NCI-H2107 treated with DMSO at 0.1 percent for 48 hours (cell line): ENCODE measurements around the gene RBM23.
"Not testable (repeated sequence)": the region's sequence is repeated elsewhere in the genome, so short reads cannot be mapped to it uniquely, and the experiment has no call there.

ENCODE experiments used
- DNase-seq: peaks from one replicate; lab custom pipeline; 2025; ENCODE audit not compliant: unreplicated experiment; lab: John Stamatoyannopoulos, UW

The RBM23 gene

GRCh38 chr14:22865424-22866405 lies 53.2 kb downstream of the RBM23 start:
- no peak for DNase-seq

- DNase-seq = no peak
These were observed 54.0 kb downstream of the RBM23 start for GRCh38 chr14:22864979-22865378.

GRCh38 chr14:22861651-22862050 lies 57.3 kb downstream of the RBM23 start:
- DNase-seq = no peak

- not testable (repeated sequence) for DNase-seq
These were observed 58.6 kb downstream of the RBM23 start for GRCh38 chr14:22860377-22860776.

- DNase-seq = no peak
These were observed 62.5 kb downstream of the RBM23 start for GRCh38 chr14:22856428-22856827.

GRCh38 chr14:22854963-22855724 lies 63.8 kb downstream of the RBM23 start:
- DNase-seq = no peak

- not testable (repeated sequence) for DNase-seq
These were observed 64.7 kb downstream of the RBM23 start for GRCh38 chr14:22854296-22854695.

- DNase-seq = peak; percentile 63
These were observed 65.8 kb downstream of the RBM23 start for GRCh38 chr14:22852940-22853767.

GRCh38 chr14:22852599-22852939 lies 66.4 kb downstream of the RBM23 start:
- DNase-seq = no peak

GRCh38 chr14:22852178-22852577 lies 66.8 kb downstream of the RBM23 start:
- DNase-seq = not testable (repeated sequence)

- no peak for DNase-seq
These were observed 67.8 kb downstream of the RBM23 start for GRCh38 chr14:22850944-22851764.

- DNase-seq = no peak
These were observed 69.6 kb downstream of the RBM23 start for GRCh38 chr14:22849212-22849819.

- DNase-seq = no peak
These were observed 70.4 kb downstream of the RBM23 start for GRCh38 chr14:22848351-22849164.

- DNase-seq = no peak
These were observed 71.1 kb downstream of the RBM23 start for GRCh38 chr14:22847661-22848341.

- DNase-seq = no peak
These were observed 72.1 kb downstream of the RBM23 start for GRCh38 chr14:22846811-22847307.

GRCh38 chr14:22845821-22846625 lies 72.9 kb downstream of the RBM23 start:
- no peak for DNase-seq

GRCh38 chr14:22845103-22845394 lies 73.9 kb downstream of the RBM23 start:
- no peak for DNase-seq
